Measurements from ENCODE around the gene CDCA5. TPM values are rescaled to one million over a fixed set of nuclear protein-coding genes. Genes with fewer than 3 reads are reported as not detected.

Gene CDCA5
- total and polyA plus RNA-seq, 2 of the 4 experiments (the other 2 are of a cell fraction) = 9.1 to 14.0 TPM

DNA sequence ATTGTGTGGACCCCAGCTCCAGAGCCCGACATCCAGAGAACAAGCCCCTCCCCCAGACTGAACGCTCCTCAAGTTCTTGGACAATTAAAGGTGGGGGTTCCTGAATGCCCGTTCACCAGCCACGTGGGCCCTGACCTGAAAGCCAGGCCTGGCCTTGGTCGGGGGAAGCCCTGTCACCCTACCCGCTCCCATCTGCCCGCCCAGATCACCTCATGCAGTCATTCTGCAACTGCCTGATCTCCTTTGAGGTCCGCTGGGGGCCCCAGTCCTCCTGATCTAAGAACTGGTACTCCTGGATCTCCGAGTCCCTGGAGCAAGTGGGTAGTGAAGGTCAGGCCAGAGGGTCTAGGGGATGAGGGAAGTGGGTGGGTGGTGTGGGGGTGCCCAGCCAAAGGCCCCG is 16.4 kb downstream of the CDCA5 start:
- no peak overlapping the region for H4K5ac ChIP-seq (ENCODE audit: low read depth, low read length)
- H2AK9ac ChIP-seq (replicated peaks; ENCODE audit: low read depth, low read length, poor library complexity) = no peak overlapping the region
- H3K14ac ChIP-seq (replicated peaks; ENCODE audit: low read depth, low read length) = no peak overlapping the region
- H3K9me3 ChIP-seq (ENCODE audit: control insufficient read depth, insufficient read depth, low read length) = no peaks in the 10 kb centered on the region
- no peak overlapping the region for H2BK15ac ChIP-seq (ENCODE audit: low read depth, low read length)
- H3K27ac ChIP-seq (ENCODE audit: insufficient read depth, low read length) = no peak overlapping the region
- no peak overlapping the region for H3K4me3 ChIP-seq (ENCODE audit: insufficient read depth, low read depth, low read length)
- H3K79me1 ChIP-seq (ENCODE audit: low read depth in 1 of 2, low read length in 2 of 2) = no peaks in the 10 kb centered on the region
- H3K23ac ChIP-seq (ENCODE audit: low read depth, low read length) = no peak overlapping the region
- H4K91ac ChIP-seq (ENCODE audit: insufficient read depth, low read depth, low read length) = no peak overlapping the region
- no peak overlapping the region for H2AK5ac ChIP-seq (ENCODE audit: low read depth, low read length)
- no peaks in the 10 kb centered on the region for H3K4me1 ChIP-seq (ENCODE audit: control insufficient read depth, insufficient read depth, low read length)
- H3K4ac ChIP-seq (ENCODE audit: low read depth, low read length) = no peak overlapping the region
- peaks cover 8% of the 10 kb centered on the region; the same call in 1 of the 2 replicates for H3K27me3 ChIP-seq (ENCODE audit: control insufficient read depth, insufficient read depth, low read length)
- H2BK5ac ChIP-seq (ENCODE audit: low read depth, low read length, poor library complexity, severe bottlenecking) = no peak overlapping the region
- no peak overlapping the region for H3K18ac ChIP-seq (ENCODE audit: low read depth, low read length)
- H3K56ac ChIP-seq (ENCODE audit: extremely low read depth, insufficient read depth, low read length) = no peak overlapping the region
- dilution Hi-C loops (cut with HindIII; ENCODE audit: low sequenced_read_pairs, unreplicated experiment) (no loop called here), in situ Hi-C loops (cut with MboI; ENCODE audit: low sequenced_read_pairs) (no loop called here), intact Hi-C loops (cut with micrococcal nuclease) (no loop called here)
- H3K9me1 ChIP-seq (ENCODE audit: insufficient read depth, low read length) = no peaks in the 10 kb centered on the region; the same call in 1 of the 2 replicates
- TF ChIP-seq MXI1 (IDR thresholded peaks at IDR 0.05; ENCODE audit: borderline replicate concordance, low read depth, low read length) (no peak), BHLHE40 (IDR thresholded peaks at IDR 0.05; ENCODE audit: low read depth, low read length) (no peak), CEBPB (IDR thresholded peaks at IDR 0.05; ENCODE audit: low read depth, low read length) (no peak), MAFK (IDR thresholded peaks at IDR 0.05; ENCODE audit: low read depth, low read length) (no peak), RCOR1 (IDR thresholded peaks at IDR 0.05; ENCODE audit: insufficient replicate concordance, low read length) (no peak), NFE2L2 (IDR thresholded peaks at IDR 0.05; ENCODE audit: low read depth, low read length) (no peak), CHD1 (IDR thresholded peaks at IDR 0.05; ENCODE audit: low read depth, low read length) (no peak), POLR2A (IDR thresholded peaks at IDR 0.05; ENCODE audit: low read depth, low read length) (no peak), MAZ (IDR thresholded peaks at IDR 0.05; ENCODE audit: borderline replicate concordance, low read depth, low read length) (no peak)
- TF ChIP-seq, protein P1, sequence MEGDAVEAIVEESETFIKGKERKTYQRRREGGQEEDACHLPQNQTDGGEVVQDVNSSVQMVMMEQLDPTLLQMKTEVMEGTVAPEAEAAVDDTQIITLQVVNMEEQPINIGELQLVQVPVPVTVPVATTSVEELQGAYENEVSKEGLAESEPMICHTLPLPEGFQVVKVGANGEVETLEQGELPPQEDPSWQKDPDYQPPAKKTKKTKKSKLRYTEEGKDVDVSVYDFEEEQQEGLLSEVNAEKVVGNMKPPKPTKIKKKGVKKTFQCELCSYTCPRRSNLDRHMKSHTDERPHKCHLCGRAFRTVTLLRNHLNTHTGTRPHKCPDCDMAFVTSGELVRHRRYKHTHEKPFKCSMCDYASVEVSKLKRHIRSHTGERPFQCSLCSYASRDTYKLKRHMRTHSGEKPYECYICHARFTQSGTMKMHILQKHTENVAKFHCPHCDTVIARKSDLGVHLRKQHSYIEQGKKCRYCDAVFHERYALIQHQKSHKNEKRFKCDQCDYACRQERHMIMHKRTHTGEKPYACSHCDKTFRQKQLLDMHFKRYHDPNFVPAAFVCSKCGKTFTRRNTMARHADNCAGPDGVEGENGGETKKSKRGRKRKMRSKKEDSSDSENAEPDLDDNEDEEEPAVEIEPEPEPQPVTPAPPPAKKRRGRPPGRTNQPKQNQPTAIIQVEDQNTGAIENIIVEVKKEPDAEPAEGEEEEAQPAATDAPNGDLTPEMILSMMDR (conservative IDR thresholded peaks at IDR 0.05; ENCODE audit: low read depth, low read length) = no peak
- WGBS, 2 experiments (ENCODE audit: extremely low coverage in 2 of 2, insufficient read length in 1 of 2) = 80% methylated on average over 2 of the region's 10 CpGs; no CpG with 5 or more reads in 1 of the 2 experiments
- H3K4me2 ChIP-seq (ENCODE audit: low read depth, low read length) = no peak overlapping the region
- no peak overlapping the region for H2AFZ ChIP-seq (replicated peaks; ENCODE audit: low read length, poor library complexity)
- no peak overlapping the region for H2BK20ac ChIP-seq (ENCODE audit: low read depth, low read length)
- no peaks in the 10 kb centered on the region for H4K20me1 ChIP-seq (ENCODE audit: insufficient read depth, low read length)
- no peaks in the 10 kb centered on the region for H3K36me3 ChIP-seq (ENCODE audit: control insufficient read depth, insufficient read depth, low read length)
- POLR2A ChIA-PET (ENCODE audit: unreplicated experiment) = no interaction called here
- H3K9ac ChIP-seq (ENCODE audit: low read depth, low read length) = no peak overlapping the region
- no peak overlapping the region for H2BK120ac ChIP-seq (ENCODE audit: low read depth, low read length)
- H4K8ac ChIP-seq (ENCODE audit: low read depth in 2 of 2, low read length in 2 of 2) = no peak overlapping the region
- CTCF ChIA-PET = no interaction called here
- no TSS peak for BruUV-seq (replicated peaks)
- ATAC-seq (ENCODE audit: low read depth) (no peak), DNase-seq (no peak)
